Stimulated activated CD8-positive, alpha-beta memory T cell treated with anti-CD3 and anti-CD28 coated beads, Interleukin-4, amount 100 ng/mL, for 1 hour (primary cell): ENCODE measurements around the gene CHML.
"Not testable (repeated sequence)": the region's sequence is repeated elsewhere in the genome, so short reads cannot be mapped to it uniquely, and the experiment has no call there.

ENCODE experiments used
- DNase-seq, 2 donors: peaks; one replicate each; pipeline ENCODE4 v3.0.0-alpha.2; 2020; ENCODE audit warnings: low read depth in 2 of 2, low spot score in 1 of 2

The CHML gene

GRCh38 chr1:241640149-241640866, at the start of gene CHML, which contains the start of gene OPN3:
Gene CHML (minus strand): TSS chr1:241640369. CDS start chr1:241635766, 4,603 bp downstream.
Gene OPN3 (minus strand): TSS chr1:241640369. CDS start chr1:241640254, 115 bp downstream.
- DNase-seq = peak; percentile 74 to 79

GRCh38 chr1:241688940-241689368, 48.8 kb upstream of the CHML start:
- DNase-seq = no peak

GRCh38 chr1:241684108-241684507, 43.9 kb upstream of the CHML start:
- DNase-seq = no peak

GRCh38 chr1:241682921-241683320, 42.8 kb upstream of the CHML start:
- DNase-seq = no peak

GRCh38 chr1:241681861-241682448, 41.8 kb upstream of the CHML start:
- DNase-seq = not testable (repeated sequence)

- DNase-seq = no peak
Measured at GRCh38 chr1:241679961-241680360, 39.8 kb upstream of the CHML start.

- no peak for DNase-seq
Measured at GRCh38 chr1:241679404-241679803, 39.2 kb upstream of the CHML start.

GRCh38 chr1:241678536-241678935, 38.4 kb upstream of the CHML start:
- DNase-seq = no peak

GRCh38 chr1:241677201-241677600, 37.0 kb upstream of the CHML start:
- no peak for DNase-seq

- no peak for DNase-seq
Measured at GRCh38 chr1:241675983-241676382, 35.8 kb upstream of the CHML start.

GRCh38 chr1:241674805-241675384, 34.7 kb upstream of the CHML start:
- DNase-seq = no peak

- no peak for DNase-seq
Measured at GRCh38 chr1:241672301-241672700, 32.1 kb upstream of the CHML start.

GRCh38 chr1:241666419-241666818, 26.2 kb upstream of the CHML start:
- DNase-seq = no peak

GRCh38 chr1:241660424-241660972, 20.3 kb upstream of the CHML start:
- DNase-seq = no peak

GRCh38 chr1:241659016-241659415, 18.8 kb upstream of the CHML start:
- not testable (repeated sequence) for DNase-seq

GRCh38 chr1:241658081-241658793, 18.1 kb upstream of the CHML start:
- DNase-seq = no peak

- no peak for DNase-seq
Measured at GRCh38 chr1:241654641-241655040, 14.5 kb upstream of the CHML start.

- no peak for DNase-seq
Measured at GRCh38 chr1:241654019-241654418, 13.8 kb upstream of the CHML start.

- no peak for DNase-seq
Measured at GRCh38 chr1:241652012-241652411, 11.8 kb upstream of the CHML start, which contains the start of gene WDR64. Gene WDR64 (plus strand): TSS chr1:241652281. CDS start chr1:241652485, 204 bp downstream.

- no peak for DNase-seq
Measured at GRCh38 chr1:241648159-241648558, 8.0 kb upstream of the CHML start.

- DNase-seq = no peak
Measured at GRCh38 chr1:241647658-241648057, 7.5 kb upstream of the CHML start.
